CD4-positive, alpha-beta T cell treated with Interferon gamma for 1 hour (primary cell): ENCODE measurements around the gene KCNK1.

Experiments used
- DNase-seq: peaks from one replicate; pipeline ENCODE4 v3.0.0-alpha.2; 2020

KCNK1 gene

DNA sequence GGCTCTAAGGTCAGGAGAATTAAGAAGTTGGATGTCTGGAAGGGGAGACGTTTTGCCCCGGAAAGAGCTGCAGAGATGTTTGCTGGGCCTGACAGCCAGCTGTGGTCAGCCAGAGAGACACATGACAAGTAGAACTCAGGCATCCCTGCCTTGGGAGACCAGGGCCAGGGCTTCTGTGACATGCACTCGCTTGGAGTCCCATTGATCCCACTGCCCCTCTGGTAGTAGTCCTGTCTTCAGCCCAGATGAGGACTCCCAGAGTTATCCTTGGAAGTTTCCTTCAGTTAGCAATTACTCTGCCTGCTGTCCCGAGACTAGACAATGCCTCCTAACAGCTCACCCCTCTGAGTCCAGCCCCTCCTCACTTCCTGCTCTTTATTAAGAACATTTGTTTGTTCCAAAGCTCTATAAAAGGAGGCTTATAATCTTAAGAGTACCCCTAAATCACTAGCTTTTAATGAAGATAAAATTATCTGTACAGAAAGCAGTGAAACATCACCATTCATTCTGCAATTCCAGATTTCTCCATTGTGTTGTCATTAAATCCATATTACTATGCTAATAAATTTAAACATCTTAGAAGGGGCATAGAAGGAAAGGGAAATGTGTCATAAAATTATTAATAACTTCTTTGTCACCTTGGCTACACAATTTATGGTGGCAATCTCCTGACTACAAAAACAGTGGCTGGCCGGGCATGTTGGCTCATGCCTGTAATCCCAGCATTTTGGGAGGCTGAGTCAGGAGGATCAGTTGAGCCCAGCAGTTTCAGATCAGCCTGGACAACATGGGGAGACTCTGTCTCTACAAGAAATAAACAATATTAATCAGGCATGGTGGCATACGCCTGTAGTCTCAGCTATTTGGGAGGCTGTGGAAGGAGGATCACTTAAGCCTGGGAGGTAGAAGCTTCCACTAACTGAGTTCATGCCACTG, 94.2 kb downstream of the KCNK1 start:
- DNase-seq, result no peak

DNA sequence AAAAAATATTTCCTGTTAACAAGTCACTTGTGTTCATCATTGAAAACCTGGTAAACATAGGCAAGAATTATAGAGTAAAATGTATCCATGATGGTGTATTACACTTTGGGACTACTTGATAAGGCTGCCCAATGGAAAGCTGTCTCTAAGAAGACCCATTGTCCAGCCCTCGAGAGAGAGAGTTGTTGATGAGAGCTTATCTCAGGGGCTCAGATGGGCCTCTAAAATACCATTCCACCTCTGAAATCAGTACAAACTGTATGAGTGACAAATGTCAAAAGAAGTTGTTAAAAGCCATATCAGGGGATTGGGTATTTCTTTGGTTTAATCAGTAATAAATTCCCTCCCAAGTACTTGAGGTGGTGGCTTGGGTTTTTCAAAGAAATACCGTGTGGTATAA, 96.1 kb downstream of the KCNK1 start:
- no peak for DNase-seq

DNA sequence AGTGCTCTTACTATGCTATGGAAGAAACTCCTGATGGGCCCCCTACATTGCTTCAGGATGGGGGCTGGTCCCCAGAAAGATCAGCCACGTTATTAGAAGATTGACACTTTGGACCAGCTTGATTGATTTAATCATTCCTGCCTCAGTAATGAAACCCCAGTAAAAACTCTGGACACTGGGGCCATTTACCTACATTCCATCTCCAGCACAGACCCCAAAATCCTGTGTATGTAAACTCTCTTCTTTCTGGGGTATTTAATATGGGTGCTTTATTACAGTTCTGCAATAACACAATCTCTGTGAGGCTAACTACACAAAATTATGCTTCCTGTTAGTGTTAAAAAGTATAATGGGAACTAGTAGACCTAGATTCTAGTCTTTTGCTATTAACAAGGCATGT, 96.6 kb downstream of the KCNK1 start:
- DNase-seq, result no peak

DNA sequence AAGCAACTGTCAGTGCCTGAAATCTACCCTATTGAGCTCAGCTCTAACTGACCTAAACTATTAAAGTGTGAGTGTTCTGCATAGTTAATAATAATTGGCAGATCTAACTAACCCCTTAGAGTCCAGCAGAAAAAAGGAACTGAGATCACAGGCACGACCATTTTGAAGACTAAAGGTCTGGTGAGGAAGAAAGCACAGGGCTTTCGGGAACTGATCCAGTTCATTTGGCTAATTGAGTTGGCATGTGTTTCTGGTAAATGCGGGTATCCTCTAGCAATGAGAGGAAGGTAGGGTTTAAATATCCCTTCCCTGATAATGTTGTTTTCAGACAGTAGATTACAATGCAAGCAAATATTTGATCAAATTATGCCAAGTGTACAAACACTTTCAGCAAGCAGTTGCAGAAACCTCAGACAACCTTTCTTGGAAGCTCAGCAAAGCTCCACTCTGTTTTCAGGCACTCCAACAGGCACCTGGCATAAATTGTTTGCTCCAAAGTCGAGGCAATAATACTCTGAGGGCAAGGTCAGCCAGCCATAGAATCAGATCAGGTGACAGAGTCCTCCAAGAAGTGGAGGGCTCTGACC, 100.8 kb downstream of the KCNK1 start:
- DNase-seq, result no peak

DNA sequence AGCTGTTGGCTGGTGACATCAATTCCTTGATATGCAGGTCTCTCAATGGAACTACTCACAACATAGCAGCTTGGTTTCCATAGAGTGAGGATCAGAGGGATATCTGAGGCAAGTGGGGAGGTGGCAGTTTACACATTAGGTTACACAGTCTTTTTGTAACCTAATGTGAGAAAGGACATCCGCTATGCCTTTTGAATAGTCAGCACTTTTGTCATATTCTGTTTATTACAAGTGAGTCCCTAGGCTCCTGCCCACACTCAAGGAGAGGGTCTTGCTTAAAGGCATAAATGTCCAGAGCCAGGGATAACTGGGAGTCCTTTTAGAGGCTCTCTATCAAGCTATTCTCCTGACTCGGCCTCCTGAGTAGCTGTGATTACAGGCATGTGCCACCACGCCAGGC, 104.2 kb downstream of the KCNK1 start:
- DNase-seq, result no peak

DNA sequence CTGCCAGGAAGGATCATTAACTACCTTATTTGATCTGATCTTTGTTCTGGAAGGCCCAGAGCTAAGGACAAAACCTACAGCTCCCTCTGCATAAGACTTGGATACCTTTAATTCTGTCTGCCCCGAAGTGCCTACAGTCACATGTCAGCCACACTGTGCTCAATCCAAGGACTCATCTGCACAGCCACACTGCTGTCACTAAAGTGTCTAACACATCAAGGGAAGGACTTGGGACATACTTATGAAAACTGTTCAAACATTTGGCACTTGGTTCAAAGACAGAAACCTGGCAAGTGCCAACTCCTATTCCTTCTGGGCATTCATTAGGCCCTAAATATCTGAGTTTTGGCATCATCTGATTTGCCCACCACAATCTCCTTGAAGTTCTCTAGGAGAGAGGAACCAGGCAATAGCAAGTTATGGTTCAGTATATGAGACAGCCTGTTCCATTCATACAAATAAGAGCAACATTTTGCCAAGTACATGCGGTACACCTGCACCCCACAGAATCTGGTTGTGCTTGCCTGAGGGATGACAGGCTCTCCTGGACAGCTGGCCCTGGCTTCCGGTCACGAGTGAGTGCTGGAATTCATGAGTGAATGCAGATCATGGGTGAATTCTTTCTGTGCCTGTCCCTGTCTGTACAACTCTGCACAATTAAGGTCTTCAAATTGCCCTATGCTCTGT, 105.9 kb downstream of the KCNK1 start:
- no peak for DNase-seq

DNA sequence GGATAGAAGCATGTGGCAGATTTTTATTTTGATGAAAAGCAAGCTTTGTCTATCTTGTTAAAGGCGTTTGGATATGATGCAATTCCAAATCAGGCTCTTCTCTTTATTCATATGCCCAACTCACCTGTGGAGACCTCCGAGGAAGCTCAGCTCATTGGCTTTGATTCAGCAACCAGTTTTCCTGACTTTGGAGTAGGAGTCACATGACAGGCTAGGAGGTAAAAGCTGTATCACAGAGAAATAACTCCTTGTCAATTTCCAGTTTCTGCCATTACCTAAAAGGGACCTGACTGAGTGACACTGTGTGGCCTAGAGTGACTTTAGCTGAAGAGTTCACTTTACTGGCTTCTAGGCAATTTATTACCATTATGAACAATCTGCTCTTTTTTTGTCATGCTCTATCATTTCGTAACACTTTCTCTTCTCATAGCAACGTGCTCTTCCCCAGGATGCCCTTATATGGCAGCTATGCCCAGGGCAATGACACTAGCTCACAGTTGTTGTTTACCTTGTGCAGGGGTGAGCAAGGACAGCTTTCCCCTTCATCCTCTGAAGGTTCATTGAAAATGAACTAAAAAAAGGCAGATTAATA, 107.2 kb downstream of the KCNK1 start:
- DNase-seq, result no peak
